Cerebellar nuclear complex (tissue), 1 donor: Measurements from ENCODE around the gene TBC1D3C.
"Not testable (repeated sequence)": the region's sequence is repeated elsewhere in the genome, so short reads cannot be mapped to it uniquely, and the experiment has no call there.

Experiments used
- DNase-seq, 2 experiments: peaks; one replicate each; lab custom pipeline; 2025; lab: John Stamatoyannopoulos, UW

TBC1D3C gene

DNA sequence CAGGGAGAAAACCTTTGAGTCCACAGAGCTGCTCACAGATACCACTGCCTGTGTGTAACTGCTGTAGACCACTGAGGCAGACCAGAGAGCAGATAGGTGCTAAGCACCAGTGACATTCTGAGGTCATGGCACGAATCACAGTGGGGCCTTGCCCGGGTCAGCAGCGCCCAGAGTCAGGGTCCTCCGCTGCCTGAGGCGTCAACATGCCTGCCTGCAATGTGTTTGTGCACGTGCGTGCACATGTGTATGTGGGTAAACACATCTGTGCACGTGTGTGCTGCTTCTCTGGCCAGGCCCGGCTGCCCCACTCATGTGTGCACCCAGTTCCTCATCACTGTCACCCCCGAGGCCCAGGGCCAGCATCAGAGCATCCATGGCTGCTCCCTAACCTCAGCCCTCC, at the start of gene TBC1D3C:
Gene TBC1D3C, minus strand, starts transcription at position 101 of the 400 bp plus-strand sequence. CDS start 1,568 bp downstream, outside the sequence.
- DNase-seq = not testable (repeated sequence)

DNA sequence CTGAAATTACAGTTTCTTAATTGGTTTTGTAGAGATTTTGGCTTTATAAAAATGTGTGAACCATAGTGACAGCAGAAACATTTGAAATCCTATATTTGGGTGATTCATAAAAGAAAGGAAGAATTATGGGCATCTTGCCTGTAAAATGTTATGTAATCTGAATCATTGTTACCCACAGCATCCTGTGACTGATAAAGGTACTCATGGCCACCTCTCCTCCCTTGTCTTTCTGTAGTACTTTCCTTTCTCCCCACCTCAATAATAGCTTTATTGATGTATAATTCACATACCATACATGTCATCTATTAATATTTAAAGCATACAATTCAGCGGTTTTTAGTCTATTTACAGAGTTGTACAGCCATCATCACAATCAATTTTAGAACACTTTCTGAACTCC, 30.8 kb upstream of the TBC1D3C start:
- not testable (repeated sequence) for DNase-seq

DNA sequence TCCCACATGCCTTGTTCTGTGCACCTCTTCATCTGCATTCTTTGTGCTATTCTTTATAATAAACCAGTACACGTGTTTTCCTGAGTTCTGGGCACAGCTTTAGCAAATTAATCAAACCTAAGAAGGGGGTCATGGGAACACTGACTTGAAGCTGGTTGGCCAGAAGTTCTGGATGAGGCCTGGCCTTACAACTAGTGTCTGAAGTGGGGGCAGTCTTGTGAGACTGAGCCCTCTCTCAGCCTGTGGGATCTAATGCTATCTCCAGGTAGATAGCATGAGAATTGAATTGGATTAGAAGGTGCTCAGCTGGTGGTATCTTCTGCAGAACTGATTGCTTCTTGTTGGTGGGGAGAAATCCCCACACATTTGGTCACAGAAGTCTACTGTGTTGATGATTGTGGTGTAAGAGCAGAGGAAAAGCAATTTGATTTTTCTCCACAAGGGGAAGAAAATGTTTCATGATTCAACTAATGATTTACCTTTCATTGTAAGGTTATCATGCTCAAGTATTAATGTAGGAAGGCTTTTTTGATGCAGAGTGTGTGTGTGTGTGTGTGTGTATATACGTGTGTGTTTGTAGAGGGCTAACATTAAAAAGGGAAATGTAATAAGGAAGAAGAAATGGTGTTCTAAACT, 25.7 kb upstream of the TBC1D3C start:
- not testable (repeated sequence) for DNase-seq

DNA sequence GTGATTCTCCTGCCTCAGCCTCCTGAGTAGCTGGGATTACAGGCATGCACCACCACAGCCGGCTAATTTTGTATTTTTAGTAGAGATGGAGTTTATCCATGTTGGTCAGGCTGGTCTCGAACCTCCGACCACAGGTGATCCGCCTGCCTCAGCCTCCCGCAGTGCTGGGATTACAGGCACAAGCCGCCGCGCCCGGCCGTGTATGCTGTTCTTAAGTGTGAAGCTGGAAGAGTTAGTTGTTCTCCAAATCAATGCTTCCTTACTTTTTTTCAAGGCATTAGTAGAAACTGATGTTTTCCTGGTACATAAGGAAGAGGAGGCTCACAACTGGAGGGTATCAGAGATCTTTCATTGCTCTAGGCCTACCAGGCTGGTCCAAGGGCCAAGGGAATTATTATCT, 19.7 kb upstream of the TBC1D3C start:
- not testable (repeated sequence) for DNase-seq

DNA sequence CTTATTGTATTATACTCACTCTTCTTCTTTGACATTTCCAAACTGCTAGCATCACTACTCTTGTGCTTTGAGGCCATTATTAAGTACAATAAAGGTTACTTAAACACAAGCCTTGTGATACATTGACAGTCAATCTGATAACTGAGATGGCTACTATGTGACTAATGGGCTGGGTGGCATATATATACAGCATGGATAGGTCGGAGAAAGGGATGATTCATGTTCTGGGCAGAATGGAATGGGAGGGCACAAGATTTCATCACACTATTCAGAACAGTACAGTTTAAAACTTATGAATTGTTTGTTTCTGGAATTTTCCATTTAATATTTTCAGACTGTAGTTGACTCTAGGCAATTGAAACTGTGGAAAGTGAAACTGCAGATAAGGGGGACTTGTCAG, 18.9 kb upstream of the TBC1D3C start:
- DNase-seq = not testable (repeated sequence)
